GM13977 (cell line): ENCODE measurements around the gene RAP1GAP.

Experiments used
- DNase-seq: peaks from one replicate; pipeline ENCODE4 v3.0.0; 2012; ENCODE audit warnings: low spot score
- in situ Hi-C: fragments of 300-500 bp; cut with MboI; formaldehyde crosslinking; loops from one replicate; pipeline ENCODE4 v1.12.0; 2022; ENCODE audit warnings: low sequenced_read_pairs, low pct_unique_long_range_greater_than_20kb, mixed read lengths, inconsistent platforms; ENCODE audit not compliant: unreplicated experiment
- TF ChIP-seq, protein P1 (sequence below): IDR thresholded peaks from 2 replicates; pipeline ENCODE4 v1.5.1; 2012; ENCODE audit warnings: mild to moderate bottlenecking, control low read depth; ENCODE audit not compliant: insufficient read depth; ENCODE audit errors: extremely low read depth, missing control alignments

The RAP1GAP gene

DNA sequence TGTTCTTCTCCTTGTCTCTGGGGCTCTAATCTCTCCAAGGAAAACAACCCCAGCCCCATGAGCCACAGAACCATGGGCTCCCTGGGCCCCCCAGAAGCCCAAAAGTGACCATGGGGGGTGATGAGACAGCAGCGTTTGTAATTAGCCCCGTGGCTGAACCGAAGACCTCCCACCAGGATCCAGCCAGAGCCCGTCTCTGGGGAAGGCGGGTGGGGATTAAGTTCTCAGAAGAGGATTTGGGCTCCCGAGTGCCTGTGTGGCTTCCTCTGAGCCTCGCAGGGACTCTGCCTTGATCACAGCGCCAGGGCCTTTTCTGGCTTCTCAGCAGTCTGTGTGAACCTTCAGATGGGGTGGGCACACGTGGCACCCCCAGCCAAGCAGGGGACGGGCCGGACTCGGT is 82.9 kb downstream of the RAP1GAP start:
- in situ Hi-C loops, result no loop called here
- TF ChIP-seq, protein P1, sequence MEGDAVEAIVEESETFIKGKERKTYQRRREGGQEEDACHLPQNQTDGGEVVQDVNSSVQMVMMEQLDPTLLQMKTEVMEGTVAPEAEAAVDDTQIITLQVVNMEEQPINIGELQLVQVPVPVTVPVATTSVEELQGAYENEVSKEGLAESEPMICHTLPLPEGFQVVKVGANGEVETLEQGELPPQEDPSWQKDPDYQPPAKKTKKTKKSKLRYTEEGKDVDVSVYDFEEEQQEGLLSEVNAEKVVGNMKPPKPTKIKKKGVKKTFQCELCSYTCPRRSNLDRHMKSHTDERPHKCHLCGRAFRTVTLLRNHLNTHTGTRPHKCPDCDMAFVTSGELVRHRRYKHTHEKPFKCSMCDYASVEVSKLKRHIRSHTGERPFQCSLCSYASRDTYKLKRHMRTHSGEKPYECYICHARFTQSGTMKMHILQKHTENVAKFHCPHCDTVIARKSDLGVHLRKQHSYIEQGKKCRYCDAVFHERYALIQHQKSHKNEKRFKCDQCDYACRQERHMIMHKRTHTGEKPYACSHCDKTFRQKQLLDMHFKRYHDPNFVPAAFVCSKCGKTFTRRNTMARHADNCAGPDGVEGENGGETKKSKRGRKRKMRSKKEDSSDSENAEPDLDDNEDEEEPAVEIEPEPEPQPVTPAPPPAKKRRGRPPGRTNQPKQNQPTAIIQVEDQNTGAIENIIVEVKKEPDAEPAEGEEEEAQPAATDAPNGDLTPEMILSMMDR, result no peak
- no peak for DNase-seq

DNA sequence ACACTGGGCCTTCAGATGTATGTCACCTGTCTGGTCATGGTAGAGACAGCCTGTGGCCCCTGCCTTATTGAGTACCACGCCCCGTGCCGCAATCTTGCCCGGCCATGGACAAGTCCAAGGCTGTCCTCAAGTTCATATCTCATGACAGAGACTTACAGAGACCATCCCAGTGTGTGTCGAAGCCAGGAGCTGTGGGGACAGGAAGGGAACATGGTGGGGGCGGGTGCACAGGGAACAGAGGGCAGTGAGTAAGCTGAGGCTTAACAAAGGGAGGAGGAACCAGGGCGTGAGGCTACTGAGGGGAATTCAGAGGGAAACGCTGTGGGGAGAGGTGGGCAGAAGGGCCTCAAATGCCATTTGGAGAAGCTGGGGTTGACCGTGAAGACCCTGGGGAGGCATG is 84.1 kb downstream of the RAP1GAP start:
- in situ Hi-C loops, result no loop called here
- TF ChIP-seq, protein P1, result no peak
- no peak for DNase-seq

DNA sequence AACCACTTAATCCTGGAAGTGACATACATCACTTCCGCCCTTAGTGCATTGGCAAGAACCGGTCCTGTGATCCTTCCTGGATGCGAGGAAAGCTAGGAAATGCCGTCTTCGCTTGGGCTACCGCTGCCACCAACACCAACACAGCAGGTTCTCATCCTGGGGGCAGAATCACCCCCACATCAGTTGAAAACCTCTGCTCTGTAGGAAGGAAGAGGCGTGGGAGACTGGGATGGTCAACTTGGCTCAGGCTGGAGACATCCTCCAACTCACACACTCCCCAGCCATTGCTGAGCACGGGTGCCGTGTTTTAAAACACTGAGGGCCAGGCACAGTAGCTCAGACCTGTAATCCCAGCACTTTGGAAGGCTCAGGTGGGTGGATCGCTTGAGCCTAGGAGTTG is 85.1 kb downstream of the RAP1GAP start:
- in situ Hi-C loops, result no loop called here
- no peak for DNase-seq
- TF ChIP-seq, protein P1, result no peak

DNA sequence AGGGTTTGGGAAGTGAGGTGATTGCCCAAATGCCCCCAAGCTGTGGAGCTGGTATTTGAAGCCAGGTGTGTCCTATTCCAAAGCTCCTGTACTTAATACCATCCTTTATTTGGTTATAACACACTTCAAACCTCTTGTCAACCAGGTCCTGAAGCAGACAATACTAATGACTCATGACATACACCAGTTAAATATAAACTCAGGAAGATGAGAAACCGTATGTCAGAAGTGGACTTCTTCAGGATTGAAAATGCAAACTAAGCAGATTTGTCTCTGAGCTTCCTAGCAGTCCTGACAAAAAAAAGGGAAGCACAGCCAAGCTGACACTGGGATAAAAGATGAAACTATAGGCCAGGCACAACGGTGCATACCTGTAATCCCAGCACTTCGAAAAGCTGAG is 89.4 kb downstream of the RAP1GAP start:
- in situ Hi-C loops, result no loop called here
- no peak for DNase-seq

DNA sequence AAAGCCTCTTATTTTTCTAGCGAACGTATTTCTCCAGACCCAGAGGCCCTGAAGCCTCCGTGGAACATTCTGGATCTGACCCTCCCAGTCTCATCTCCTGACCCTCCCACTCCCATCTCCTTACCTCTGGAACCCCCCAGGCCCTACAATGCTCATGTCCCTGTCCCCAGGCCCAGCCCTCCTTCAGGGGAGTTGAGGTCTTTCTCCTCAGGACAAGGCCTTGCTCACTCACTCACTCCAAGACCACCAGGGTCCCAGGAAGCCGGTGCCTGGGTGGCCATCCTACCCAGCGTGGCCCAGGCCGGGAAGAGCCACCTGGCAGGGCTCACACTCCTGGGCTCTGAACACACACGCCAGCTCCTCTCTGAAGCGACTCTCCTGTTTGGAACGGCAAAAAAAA is 91.2 kb downstream of the RAP1GAP start:
- in situ Hi-C loops, result no loop called here

More for the DNA sequence above, 89.4 kb downstream of the RAP1GAP start:
- TF ChIP-seq, protein P1, result no peak

DNA sequence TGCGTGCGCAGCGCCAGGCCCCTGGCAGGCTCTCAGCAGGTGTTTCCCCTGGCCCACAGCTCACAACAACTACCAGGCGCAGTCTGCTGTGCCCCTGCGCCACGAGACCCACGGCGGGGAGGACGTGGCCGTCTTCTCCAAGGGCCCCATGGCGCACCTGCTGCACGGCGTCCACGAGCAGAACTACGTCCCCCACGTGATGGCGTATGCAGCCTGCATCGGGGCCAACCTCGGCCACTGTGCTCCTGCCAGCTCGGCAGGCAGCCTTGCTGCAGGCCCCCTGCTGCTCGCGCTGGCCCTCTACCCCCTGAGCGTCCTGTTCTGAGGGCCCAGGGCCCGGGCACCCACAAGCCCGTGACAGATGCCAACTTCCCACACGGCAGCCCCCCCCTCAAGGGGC is 91.8 kb downstream of the RAP1GAP start:
- DNase-seq, result no peak
- in situ Hi-C loops, result no loop called here
- TF ChIP-seq, protein P1, result no peak

More for the DNA sequence above, 91.2 kb downstream of the RAP1GAP start:
- no peak for DNase-seq
- TF ChIP-seq, protein P1, result no peak

DNA sequence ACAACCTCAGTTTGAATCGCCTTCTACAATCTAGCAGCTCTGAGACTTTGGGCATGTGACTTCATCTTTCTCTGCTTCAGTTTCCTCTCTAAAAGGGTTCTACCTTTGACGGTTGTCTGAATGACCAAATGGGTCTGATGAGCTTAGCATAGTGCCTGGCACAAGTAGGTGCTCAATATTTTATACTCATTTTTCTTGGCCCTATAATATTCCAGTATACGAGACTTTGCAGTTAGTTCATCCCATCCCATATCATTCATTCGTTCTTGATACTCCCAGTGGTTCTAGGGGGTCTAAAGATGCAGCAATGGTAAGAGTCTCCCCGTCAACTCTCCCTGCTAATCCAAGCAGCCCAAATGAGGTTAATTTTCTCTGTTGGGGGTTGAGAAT is 92.4 kb downstream of the RAP1GAP start:
- in situ Hi-C loops, result no loop called here
- TF ChIP-seq, protein P1, result no peak
- DNase-seq, result no peak
